GM21526 (cell line): ENCODE results near the gene MRPS33.
"Not testable (repeated sequence)": the region's sequence is repeated elsewhere in the genome, so short reads cannot be mapped to it uniquely, and the experiment has no call there.

Source experiments
- ATAC-seq: cut with Tn5 transposase; IDR thresholded peaks from one replicate; pipeline ENCODE4 v1.9.1; 2021; ENCODE audit warnings: moderate library complexity; ENCODE audit not compliant: unreplicated experiment, low FRiP score

The MRPS33 gene

GRCh38 chr7:141014524-141015395, at the start of gene MRPS33:
Gene MRPS33, minus strand, starts transcription at chr7:141014952. Its CDS starts 4,319 bp downstream, at chr7:141010633.
- ATAC-seq: peak; percentile 99

DNA sequence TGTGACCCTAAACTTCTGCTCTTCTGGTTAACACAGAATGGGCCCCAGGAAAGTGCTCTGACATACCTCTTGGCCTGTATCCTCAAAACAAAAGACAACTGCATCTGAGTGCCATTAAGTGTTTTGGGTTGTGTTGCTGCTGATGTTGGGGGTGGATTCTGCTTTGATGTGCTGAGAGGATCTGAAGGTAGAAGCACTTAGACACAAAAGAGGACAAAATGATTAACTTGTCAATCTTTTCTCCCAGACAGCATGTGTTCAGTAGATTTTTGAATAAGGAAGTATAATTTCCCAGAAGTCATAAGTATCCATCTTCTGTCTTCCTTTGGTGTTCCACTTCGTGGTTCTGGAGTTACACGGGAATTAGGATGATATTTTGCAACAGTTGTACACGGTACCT, 43.0 kb upstream of the MRPS33 start:
- ATAC-seq: no peak

- ATAC-seq: no peak
These were observed 40.4 kb upstream of the MRPS33 start for GRCh38 chr7:141055146-141055545.

- ATAC-seq: no peak
These were observed 38.9 kb upstream of the MRPS33 start for GRCh38 chr7:141053626-141054025.

DNA sequence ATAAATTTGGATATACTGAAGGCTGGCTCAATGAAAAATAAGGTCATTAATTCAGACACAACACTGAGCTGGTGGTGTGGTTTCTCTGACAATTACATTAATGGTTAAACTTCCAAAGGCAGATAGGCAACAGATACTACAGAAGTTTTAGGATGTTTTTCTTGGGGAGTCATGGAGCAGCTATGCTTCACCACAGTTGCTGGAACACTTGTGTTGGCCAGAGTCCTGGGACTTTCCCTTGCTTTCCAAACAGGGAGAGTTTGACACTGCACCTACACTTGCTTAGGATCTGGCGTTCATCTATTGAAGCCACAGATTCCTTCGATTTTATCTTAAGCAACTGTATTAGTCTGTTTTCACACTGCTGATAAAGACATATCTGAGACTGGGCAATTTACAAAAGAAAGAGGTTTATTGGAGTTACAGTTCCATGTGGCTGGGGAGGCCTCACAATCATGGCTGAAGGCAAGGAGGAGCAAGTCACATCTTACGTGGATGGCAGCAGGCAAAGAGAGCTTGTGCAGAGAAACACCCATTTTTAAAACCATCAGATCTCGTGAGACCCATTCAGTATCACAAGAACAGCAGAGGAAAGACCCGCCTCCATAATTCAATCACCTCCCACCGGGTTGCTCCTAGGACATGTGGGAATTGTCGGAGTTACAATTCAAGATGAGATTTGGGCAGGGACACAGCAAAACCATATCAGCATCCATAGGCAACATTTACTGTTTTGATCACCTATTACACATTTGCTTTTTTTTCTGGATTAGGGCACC, 31.3 kb upstream of the MRPS33 start:
- no peak for ATAC-seq

DNA sequence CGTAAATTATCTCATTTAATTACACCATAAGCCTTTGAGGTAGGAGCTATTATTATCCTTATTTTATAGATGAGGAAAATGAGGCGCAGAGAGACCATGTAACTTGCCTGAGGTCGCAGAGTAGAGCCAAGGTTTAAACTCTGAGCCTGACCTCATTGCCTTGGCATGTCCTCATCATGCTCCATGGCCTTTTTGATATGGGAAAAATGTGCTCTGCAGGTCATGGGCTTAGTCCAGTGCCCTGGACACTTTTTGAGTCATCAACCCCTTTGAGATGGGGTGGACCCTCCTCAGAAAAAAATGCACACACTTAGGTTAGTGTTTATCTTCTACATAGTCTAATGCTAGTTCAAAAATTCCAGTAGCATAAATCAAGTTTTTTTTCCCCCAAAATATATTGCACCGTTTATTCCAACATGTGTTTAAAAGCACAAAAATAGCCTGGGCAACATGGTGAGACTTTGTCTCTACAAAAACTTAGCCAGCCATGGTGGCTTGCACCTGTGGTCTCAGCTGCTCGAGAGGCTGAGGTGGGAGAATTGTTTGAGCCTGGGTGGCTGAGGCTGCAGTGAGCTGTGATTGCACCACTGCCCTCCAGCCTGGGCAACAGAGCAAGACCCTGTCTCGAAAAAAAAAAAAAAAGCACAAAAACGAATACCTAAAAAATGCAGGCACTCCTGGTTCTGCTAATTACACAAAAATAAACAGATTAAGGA, 30.5 kb upstream of the MRPS33 start:
- no peak for ATAC-seq

DNA sequence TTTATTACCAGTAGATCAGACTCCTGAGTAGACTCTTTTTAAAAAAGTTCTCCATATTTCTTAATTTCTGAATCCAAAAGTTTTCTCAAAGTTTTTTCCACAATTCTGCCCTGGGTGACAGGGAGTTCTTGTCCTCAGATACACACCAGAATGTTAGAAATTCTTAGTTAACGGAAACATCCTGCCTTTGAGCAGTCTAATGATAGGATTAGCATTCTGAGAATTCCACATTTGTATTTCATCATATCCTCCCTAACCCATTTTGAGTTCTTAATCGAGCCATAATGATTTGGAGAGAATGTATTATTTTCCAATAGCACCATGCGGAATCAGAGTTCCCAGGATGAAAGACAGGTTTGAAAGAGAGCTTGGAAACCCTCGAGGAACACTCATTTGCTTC, 28.9 kb upstream of the MRPS33 start:
- ATAC-seq: no peak

- ATAC-seq: no peak
These were observed 27.8 kb upstream of the MRPS33 start for GRCh38 chr7:141042222-141043193.

DNA sequence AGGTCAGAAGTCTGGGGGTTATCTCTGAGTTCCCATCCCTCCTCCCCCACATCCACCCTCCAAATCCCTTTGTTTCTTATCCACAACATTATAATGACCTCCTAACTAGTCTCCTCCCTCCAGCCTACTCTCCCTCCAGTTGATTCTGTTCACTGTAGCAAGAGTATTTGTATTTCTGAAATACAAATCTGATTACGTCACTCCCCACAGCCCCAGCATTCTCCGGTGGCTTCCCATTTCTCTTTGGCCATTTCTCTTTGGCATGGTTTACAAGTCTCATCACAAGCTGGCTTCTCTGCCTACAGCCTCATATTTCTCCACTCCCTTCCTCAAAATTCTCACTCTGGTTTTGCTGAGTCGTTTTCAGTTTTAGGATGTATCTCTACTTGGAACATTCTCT, 24.6 kb upstream of the MRPS33 start:
- no peak for ATAC-seq

DNA sequence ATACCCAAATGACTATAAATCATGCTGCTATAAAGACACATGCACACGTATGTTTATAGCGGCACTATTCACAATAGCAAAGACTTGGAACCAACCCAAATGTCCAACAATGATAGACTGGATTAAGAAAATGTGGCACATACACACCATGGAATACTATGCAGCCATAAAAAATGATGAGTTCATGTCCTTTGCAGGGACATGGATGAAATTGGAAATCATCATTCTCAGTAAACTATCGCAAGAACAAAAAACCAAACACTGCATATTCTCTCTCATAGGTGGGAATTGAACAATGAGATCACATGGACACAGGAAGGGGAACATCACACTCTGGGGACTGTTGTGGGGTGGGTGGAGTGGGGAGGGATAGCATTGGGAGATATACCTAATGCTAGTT, 23.3 kb upstream of the MRPS33 start:
- not testable (repeated sequence) for ATAC-seq

DNA sequence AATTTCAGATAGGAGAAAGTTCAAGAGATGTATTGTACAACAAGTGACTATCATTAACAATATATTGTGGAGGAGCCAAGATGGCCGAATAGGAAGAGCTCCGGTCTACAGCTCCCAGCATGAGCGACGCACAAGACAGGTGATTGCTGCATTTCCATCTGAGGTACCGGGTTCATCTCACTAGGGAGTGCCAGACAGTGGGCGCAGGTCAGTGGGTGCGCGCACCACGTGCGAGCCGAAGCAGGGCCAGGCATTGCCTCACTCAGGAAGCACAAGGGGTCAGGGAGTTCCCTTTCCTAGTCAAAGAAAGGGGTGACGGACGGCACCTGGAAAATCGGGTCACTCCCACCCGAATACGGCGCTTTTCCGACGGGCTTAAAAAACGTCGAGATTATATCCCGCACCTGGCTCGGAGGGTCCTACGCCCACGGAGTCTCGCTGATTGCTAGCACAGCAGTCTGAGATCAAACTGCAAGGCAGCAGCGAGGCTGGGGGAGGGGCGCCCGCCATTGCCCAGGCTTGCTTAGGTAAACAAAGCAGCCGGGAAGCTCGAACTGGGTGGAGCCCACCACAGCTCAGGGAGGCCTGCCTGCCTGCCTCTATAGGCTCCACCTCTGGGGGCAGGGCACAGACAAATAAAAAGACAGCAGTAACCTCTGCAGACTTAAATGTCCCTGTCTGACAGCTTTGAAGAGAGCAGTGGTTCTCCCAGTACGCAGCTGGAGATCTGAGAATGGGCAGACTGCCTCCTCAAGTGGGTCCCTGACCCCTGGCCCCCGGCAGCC, 18.0 kb upstream of the MRPS33 start:
- ATAC-seq: not testable (repeated sequence)

- no peak for ATAC-seq
These were observed 14.0 kb upstream of the MRPS33 start for GRCh38 chr7:141028767-141029166.

- no peak for ATAC-seq
These were observed 12.3 kb upstream of the MRPS33 start for GRCh38 chr7:141027043-141027442.

DNA sequence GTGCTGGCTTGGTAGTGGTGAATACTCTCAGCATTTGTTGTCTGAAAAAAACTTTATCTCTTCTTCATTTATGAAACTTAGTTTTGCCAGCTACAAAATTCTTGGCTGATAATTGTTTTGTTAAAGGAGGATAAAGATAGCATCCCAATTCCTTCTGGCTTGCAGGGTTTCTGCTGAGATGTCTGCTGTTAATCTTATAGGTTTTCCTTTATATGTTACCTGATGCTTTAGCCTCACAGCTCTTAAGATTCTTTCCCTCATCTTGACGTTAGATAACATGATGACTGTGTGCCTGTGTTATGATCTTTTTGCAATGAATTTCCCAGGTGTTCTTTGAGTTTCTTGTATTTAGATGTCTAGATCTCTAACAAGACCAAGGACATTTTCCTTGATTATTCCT, 9.9 kb upstream of the MRPS33 start:
- ATAC-seq: no peak

DNA sequence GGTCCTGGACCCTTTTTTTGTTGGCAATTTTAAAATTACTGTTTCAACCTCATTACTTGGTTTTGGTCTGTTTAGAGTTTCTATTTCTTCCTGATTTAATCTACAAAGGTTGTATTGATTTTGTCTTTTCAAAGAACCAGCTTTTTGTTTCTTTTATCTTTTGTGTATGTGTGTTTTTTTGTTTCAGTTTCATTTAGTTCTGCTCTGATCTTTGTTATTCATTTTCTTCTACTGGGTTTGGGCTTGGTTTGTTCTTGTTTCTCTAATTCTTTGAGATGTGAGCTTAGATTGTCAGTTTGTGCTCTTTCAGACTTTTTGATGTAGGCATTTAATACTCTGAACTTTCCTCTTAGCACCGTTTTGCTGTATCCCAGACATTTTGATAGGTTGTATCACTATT, 8.5 kb upstream of the MRPS33 start:
- no peak for ATAC-seq

DNA sequence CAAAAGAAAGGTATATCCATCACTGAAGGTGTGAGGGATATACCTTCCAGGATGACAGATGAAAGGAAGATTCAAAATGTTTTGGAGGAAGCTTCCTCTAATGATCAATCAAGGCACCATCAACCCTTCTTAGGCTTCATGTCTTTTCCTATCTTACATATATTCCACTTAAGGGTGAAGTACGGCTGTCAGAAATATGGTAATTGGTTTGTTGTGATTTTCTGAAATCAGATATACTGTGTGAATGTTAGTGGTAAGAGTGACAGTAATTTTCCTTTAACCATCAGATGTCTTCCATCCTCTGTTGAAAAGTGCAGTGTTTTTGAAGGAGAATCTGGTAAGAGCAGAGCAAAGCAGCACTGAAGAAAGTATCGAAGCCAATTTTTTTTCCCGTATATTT, 2.8 kb upstream of the MRPS33 start:
- no peak for ATAC-seq

- no peak for ATAC-seq
These were observed 1.6 kb upstream of the MRPS33 start for GRCh38 chr7:141016349-141016748.

- ATAC-seq: no peak
These were observed 628 bp downstream of the MRPS33 start for GRCh38 chr7:141014125-141014523.

DNA sequence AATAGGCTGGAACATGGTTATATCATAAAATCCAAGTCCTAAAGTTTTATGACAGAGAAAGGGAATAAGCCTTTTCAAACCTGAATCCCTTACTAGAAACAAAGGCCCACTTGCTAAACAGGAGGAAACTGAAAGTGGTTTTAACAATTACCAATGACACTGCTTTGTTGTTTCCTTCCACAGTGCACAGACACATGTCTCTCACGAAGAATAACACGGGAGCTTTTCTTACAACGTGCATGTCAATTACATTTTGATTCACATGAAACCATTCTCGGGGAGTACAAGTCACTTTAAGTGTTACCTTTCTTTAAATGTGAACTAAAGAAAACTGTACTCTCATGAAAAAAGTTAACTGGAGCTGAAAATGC, 1.4 kb downstream of the MRPS33 start:
- no peak for ATAC-seq
